GM12801 (cell line): ENCODE data around the gene FMN1.

Source experiments
- TF ChIP-seq, protein P1 (sequence below): IDR thresholded peaks from one replicate; pipeline ENCODE4 v1.5.1; 2011; ENCODE audit warnings: control low read depth; ENCODE audit not compliant: insufficient read length; ENCODE audit errors: extremely low read depth

FMN1 gene

DNA sequence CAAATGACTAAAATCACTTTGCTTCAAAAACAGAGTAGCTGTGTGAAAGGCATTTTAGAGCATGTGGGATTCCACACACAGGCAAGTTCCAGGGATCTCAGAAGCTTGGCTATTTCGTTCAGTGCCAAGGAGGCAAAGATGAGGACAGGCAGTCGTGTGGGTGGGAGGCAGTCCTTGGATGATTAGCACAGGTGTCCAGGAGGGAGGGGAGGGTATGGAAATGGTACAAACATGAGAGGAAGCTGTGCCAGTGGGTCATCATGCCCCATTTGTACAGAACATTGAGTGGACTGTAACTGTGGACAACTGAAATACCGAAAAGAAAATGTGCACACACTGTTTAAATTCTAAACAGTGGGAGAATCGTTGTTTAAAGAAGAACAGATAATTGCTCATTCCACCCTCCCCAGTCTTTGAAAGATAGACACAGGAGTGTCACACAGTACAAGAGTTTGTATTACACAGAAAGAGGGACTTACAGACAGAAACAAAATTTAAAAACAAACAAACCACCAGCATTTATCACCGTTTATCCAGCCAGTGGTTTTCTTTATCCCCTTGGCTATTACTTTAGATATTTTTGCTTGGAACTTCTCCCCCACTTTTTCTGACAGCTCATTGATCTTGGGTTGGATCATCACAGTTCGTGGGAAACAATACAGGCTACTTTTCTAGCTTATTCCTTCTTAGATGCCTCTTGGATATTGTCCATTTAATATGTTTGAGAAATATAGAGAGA lies 353.8 kb downstream of the FMN1 start:
- TF ChIP-seq, protein P1, sequence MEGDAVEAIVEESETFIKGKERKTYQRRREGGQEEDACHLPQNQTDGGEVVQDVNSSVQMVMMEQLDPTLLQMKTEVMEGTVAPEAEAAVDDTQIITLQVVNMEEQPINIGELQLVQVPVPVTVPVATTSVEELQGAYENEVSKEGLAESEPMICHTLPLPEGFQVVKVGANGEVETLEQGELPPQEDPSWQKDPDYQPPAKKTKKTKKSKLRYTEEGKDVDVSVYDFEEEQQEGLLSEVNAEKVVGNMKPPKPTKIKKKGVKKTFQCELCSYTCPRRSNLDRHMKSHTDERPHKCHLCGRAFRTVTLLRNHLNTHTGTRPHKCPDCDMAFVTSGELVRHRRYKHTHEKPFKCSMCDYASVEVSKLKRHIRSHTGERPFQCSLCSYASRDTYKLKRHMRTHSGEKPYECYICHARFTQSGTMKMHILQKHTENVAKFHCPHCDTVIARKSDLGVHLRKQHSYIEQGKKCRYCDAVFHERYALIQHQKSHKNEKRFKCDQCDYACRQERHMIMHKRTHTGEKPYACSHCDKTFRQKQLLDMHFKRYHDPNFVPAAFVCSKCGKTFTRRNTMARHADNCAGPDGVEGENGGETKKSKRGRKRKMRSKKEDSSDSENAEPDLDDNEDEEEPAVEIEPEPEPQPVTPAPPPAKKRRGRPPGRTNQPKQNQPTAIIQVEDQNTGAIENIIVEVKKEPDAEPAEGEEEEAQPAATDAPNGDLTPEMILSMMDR, result no peak

DNA sequence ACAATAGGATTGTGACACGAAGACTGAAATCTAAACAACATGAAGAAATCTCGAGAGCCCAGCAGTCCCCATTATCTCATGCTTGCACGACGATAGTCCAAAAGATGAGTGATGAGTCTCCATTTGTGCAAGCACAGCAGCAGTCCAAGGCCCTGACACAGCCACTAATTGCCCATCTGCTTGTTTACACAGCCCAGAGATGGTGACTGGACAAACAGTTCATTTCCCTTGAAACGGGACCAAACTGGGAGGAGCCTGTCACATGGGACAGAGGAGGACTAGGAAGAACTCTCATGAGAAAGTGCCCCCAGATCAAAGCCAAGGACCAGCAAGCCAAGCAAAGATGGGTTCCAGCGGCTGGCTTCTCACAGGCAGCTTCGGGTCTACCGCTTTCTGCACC lies 355.7 kb downstream of the FMN1 start:
- TF ChIP-seq, protein P1, result no peak

DNA sequence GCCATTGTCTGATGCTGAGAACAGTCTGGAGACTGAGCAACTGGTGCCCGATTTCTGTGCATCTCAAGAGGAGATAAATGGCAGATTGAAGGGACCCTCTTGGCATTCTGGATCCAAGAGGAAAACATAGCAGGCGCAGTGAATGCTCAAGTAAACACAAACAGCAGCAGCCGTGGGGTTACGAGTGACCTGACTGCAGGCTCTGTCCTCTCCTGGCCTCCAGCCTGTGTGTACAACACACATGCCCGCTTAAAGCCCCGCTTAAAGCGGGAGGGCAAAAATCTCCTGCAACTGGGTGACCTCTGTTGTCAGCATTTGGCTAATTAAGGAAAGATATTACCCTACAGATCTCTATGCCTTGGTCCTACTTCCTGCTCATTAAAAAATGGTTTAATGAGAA lies 356.2 kb downstream of the FMN1 start:
- TF ChIP-seq, protein P1, result no peak

DNA sequence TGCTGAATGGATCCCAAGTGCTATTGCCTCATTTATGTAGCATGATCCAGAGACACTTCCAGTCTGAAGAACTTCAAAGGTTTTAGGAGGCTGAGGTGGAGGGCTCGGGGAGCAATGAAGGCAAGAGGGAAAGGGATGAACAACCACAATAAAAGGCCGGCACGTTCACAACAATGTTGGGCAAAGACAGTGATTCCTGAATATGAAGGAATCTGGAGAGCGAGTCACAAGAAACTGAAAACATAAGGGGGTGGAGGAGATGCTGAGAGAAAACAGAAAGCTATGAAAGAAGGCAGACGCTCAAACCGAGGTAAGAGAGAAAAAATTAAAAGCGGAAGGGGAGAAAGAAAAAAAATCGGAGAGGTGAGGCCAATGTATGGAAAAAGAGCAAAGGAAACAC lies 356.6 kb downstream of the FMN1 start:
- TF ChIP-seq, protein P1, result no peak

DNA sequence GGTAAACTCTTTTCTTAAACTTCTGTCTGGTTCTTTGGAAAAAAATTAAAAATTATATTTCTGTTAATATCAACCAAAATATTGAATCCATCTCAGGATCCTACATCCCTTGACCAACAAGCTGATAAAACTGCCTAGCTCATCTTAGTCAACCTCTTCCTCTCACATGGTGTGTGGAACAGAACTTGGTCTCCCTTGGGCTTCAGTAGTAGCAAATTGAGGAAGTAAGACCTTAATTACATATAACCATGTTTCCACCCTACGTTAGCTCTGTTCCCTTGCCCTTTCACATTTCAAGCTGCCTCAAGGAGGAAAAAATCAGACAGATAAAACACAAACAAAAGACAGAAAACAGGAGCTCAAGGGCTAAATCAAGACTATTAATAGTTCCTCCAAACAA lies 360.4 kb downstream of the FMN1 start:
- TF ChIP-seq, protein P1, result no peak

DNA sequence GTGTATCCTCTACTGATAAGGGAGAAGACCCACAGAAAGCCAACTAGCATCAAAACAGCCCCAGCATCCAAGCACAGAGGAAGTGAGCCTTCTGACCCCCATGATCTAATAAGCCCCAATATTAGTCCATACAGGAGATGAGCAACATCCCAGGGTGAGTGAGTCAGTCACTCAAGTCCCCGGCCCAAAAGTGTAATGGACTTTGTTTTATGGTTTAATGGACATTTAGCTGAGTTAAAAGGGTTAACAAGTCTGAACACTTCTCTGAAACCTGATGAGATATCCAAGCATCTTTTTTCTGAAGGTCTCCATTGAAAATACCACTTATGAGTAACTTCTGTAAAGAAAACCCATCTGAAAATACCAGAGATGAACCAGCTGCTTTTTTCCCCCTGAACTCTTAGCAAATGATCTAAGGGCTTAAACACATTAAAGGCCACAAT lies 361.1 kb downstream of the FMN1 start:
- TF ChIP-seq, protein P1, result no peak

DNA sequence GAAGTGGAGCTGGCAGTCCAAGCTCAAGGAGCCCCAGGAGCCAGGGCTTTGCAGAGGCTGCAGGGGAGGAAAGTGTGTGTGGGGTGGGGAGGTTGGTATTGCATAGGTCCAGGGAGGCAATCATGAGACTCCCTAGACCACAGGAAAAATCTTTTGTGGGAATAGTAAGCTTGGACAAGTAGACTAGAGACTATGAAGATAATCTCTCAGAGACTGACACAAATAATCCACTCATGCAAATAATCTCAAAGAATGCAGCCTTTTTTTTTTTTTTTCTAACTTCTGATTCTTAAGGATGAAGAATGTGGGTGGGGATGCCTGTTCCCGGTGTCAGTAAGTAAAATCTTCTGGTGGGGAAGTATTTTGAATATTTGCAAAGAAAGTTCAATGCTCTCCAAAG lies 363.0 kb downstream of the FMN1 start:
- TF ChIP-seq, protein P1, result no peak
